OCI-LY1 (cell line): ENCODE results near the gene COL15A1.

Experiments used
- H2AFZ ChIP-seq: fragments of 200-600 bp; sonication (generic), shearing (Covaris generic); 2 replicates; pipeline ENCODE4 v1.6.0; 2014; ENCODE audit warnings: antibody characterized with exemption, mild to moderate bottlenecking, low read length
- H3F3A ChIP-seq: fragments of 200-600 bp; sonication (generic), shearing (Covaris generic); 2 replicates; pipeline ENCODE4 v1.6.0; 2014; ENCODE audit warnings: mild to moderate bottlenecking, antibody characterized with exemption, low read length, moderate library complexity; ENCODE audit not compliant: insufficient read depth
- H3K27ac ChIP-seq: fragments of 200-600 bp; sonication (generic); 2 replicates; pipeline ENCODE4 v1.5.1; 2014; ENCODE audit warnings: low read length, mixed run types, mild to moderate bottlenecking, low read depth; ENCODE audit not compliant: poor library complexity, severe bottlenecking
- H3K27me3 ChIP-seq: fragments of 200-600 bp; sonication (generic); 2 replicates; pipeline ENCODE4 v1.6.0; 2014; ENCODE audit warnings: antibody characterized with exemption, mild to moderate bottlenecking, low read length, moderate library complexity; ENCODE audit not compliant: insufficient read depth
- H3K36me3 ChIP-seq: fragments of 200-600 bp; sonication (generic); 2 replicates; pipeline ENCODE4 v1.6.1; 2014; ENCODE audit warnings: mild to moderate bottlenecking, antibody characterized with exemption, low read length, moderate library complexity, mixed read lengths; ENCODE audit not compliant: insufficient read depth
- H3K4me1 ChIP-seq: fragments of 200-600 bp; sonication (generic); 2 replicates; pipeline ENCODE4 v1.5.1; 2014; ENCODE audit warnings: mild to moderate bottlenecking, low read length, moderate library complexity; ENCODE audit not compliant: insufficient read depth, severe bottlenecking
- H3K4me2 ChIP-seq: fragments of 200-600 bp; sonication (generic), shearing (Covaris generic); 2 replicates; pipeline ENCODE4 v1.6.1; 2014; ENCODE audit warnings: low read length
- H3K4me3 ChIP-seq: fragments of 200-600 bp; sonication (generic); 2 replicates; pipeline ENCODE4 v1.5.1; 2014; ENCODE audit warnings: low read length, low read depth, mild to moderate bottlenecking, mixed read lengths; ENCODE audit not compliant: poor library complexity, severe bottlenecking
- H3K79me2 ChIP-seq: fragments of 200-600 bp; shearing (Covaris generic); 2 replicates; pipeline ENCODE4 v1.6.1; 2016; ENCODE audit warnings: mixed run types, low read length, mixed read lengths; ENCODE audit not compliant: insufficient read depth
- H3K9ac ChIP-seq: fragments of 200-600 bp; sonication (generic), shearing (Covaris generic); 2 replicates; pipeline ENCODE4 v1.6.1; 2014; ENCODE audit warnings: mild to moderate bottlenecking, low read length, mixed read lengths
- H3K9me2 ChIP-seq: fragments of 200-600 bp; sonication (generic), shearing (Covaris generic); 2 replicates; pipeline ENCODE4 v1.6.1; 2014; ENCODE audit warnings: low read depth, mild to moderate bottlenecking, low read length, mixed read lengths
- H3K9me3 ChIP-seq: fragments of 200-600 bp; shearing (Covaris generic); 2 replicates; pipeline ENCODE4 v1.6.1; 2014; ENCODE audit warnings: low read length, mixed read lengths
- H4K20me1 ChIP-seq: fragments of 200-600 bp; sonication (generic), shearing (Covaris generic); 2 replicates; pipeline ENCODE4 v1.6.0; 2016; ENCODE audit warnings: mild to moderate bottlenecking, low read length; ENCODE audit not compliant: insufficient read depth
- EZH2 ChIP-seq: fragments of 200-600 bp; sonication (generic), shearing (Covaris generic); IDR thresholded peaks from 2 replicates; pipeline ENCODE4 v1.8.0; 2017; ENCODE audit warnings: borderline replicate concordance, mixed run types, mild to moderate bottlenecking, antibody characterized with exemption, low read length, moderate library complexity, mixed read lengths
- TF ChIP-seq, protein P1 (sequence below): fragments of 200-600 bp; sonication (generic), shearing (Covaris generic); IDR thresholded peaks from 2 replicates; pipeline ENCODE4 v1.5.1; 2017; ENCODE audit warnings: mild to moderate bottlenecking, antibody characterized with exemption, low read length, moderate library complexity, mixed read lengths

Gene COL15A1

DNA sequence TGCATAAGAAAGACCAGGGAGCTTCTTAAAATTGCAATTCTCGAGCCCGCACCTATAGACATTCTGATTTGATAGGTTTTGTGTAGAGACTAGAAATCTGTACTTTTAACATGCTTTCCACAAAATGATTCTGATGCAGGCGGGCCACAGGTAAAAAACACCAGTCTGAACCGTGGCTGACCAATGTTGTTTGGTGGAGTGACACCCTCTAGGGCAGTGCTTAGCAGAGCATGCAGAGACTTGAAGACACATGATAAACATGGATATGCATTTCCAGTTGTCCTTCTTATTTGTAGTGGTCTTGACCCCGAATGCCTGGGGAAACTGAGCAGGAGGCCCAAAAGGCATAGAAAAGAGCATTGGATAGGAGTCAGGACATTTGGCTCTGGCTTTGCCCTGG, 10.5 kb upstream of the COL15A1 start:
- no peaks in the 10 kb centered on the region for H3F3A ChIP-seq
- no peaks in the 10 kb centered on the region for H3K9me2 ChIP-seq
- H3K4me2 ChIP-seq: no peak overlapping the region
- no peaks in the 10 kb centered on the region for H3K36me3 ChIP-seq
- H3K4me1 ChIP-seq: peaks cover 48% of the 10 kb centered on the region
- no peak overlapping the region for H3K27ac ChIP-seq
- no peaks in the 10 kb centered on the region for H3K79me2 ChIP-seq
- no peak overlapping the region for H2AFZ ChIP-seq
- no peaks in the 10 kb centered on the region for H3K27me3 ChIP-seq
- H3K9ac ChIP-seq: no peak overlapping the region
- no peaks in the 10 kb centered on the region for H4K20me1 ChIP-seq
- TF ChIP-seq EZH2: no peak
- TF ChIP-seq, protein P1, sequence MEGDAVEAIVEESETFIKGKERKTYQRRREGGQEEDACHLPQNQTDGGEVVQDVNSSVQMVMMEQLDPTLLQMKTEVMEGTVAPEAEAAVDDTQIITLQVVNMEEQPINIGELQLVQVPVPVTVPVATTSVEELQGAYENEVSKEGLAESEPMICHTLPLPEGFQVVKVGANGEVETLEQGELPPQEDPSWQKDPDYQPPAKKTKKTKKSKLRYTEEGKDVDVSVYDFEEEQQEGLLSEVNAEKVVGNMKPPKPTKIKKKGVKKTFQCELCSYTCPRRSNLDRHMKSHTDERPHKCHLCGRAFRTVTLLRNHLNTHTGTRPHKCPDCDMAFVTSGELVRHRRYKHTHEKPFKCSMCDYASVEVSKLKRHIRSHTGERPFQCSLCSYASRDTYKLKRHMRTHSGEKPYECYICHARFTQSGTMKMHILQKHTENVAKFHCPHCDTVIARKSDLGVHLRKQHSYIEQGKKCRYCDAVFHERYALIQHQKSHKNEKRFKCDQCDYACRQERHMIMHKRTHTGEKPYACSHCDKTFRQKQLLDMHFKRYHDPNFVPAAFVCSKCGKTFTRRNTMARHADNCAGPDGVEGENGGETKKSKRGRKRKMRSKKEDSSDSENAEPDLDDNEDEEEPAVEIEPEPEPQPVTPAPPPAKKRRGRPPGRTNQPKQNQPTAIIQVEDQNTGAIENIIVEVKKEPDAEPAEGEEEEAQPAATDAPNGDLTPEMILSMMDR: no peak
- H3K4me3 ChIP-seq: no peak overlapping the region
- H3K9me3 ChIP-seq: no peaks in the 10 kb centered on the region

DNA sequence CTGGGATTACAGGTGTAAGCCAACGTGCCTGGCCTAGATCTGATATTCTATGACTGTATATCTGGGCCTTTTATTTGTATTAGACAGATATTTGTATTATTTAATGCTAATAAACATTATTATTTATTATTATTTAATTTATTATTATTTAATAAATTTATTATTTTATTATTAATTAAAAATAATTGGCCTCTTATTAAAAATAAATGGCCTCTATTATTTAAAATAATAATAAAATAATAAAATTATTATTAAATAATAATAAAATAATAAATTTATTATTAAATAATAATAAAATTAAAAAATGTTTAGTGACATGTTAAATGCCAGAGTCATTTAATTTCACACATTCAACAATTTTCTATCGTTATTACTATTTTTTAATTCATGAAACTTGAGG, 9.8 kb upstream of the COL15A1 start:
- H3K36me3 ChIP-seq: no peaks in the 10 kb centered on the region
- H4K20me1 ChIP-seq: no peaks in the 10 kb centered on the region
- H3K4me1 ChIP-seq: peaks cover 41% of the 10 kb centered on the region
- H3K9ac ChIP-seq: no peak overlapping the region
- H3K4me2 ChIP-seq: no peak overlapping the region
- H3K9me2 ChIP-seq: no peaks in the 10 kb centered on the region
- no peaks in the 10 kb centered on the region for H3K27me3 ChIP-seq
- TF ChIP-seq, protein P1: no peak
- TF ChIP-seq EZH2: no peak
- no peaks in the 10 kb centered on the region for H3K79me2 ChIP-seq
- H2AFZ ChIP-seq: no peak overlapping the region
- no peak overlapping the region for H3K4me3 ChIP-seq
- no peak overlapping the region for H3K27ac ChIP-seq
- H3F3A ChIP-seq: no peaks in the 10 kb centered on the region
- no peaks in the 10 kb centered on the region for H3K9me3 ChIP-seq

DNA sequence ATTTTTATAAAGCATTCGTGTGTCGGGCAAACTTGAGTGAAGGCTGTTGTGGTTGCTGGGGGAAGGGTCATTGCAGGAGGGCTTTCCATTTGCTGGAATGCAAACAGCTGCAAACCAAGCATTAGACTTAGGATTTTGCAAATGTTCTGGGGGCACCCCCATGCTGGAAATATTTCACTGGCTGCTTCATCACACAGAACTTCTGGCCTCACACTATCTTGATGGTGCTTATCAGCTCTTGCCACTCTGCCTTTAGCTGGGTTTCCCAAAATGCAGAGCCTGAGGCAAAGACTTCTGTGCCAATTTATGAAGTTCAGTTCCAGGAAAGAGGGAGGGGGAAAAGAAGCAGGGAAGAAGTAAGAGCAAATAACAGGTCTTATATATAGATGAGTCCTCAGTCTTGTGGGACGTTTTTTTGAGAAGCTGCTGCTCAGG, 8.6 kb upstream of the COL15A1 start:
- Histone ChIP-seq H2AFZ (no peak overlapping the region), H3K4me3 (no peak overlapping the region), H3K79me2 (no peaks in the 10 kb centered on the region), H3K9me2 (no peaks in the 10 kb centered on the region), H3K27ac (no peak overlapping the region), H3K4me2 (no peak overlapping the region), H3F3A (no peaks in the 10 kb centered on the region), H3K36me3 (no peaks in the 10 kb centered on the region), H3K4me1 (peaks cover 29% of the 10 kb centered on the region), H3K9ac (no peak overlapping the region), H3K9me3 (no peaks in the 10 kb centered on the region), H4K20me1 (no peaks in the 10 kb centered on the region), H3K27me3 (no peaks in the 10 kb centered on the region)
- TF ChIP-seq EZH2: no peak
- TF ChIP-seq, protein P1: no peak
